HPDE6-E6E7 (cell line): ENCODE measurements around the gene OSBP.
A peak's percentile ranks its signal among the peaks of the same experiment; 100 is the strongest.

Source experiments
- DNase-seq: peaks from one replicate; pipeline ENCODE4 v3.0.0; 2011; ENCODE audit warnings: missing footprints; ENCODE audit errors: extremely low spot score

The OSBP gene

GRCh38 chr11:59602432-59602831 is 13.1 kb downstream of the OSBP start:
- no peak for DNase-seq

- no peak for DNase-seq
These were observed 13.8 kb downstream of the OSBP start for GRCh38 chr11:59601788-59602187.

- no peak for DNase-seq
These were observed 14.9 kb downstream of the OSBP start for GRCh38 chr11:59600636-59601035.

- no peak for DNase-seq
These were observed 15.3 kb downstream of the OSBP start for GRCh38 chr11:59600234-59600633.

GRCh38 chr11:59598961-59599360 is 16.6 kb downstream of the OSBP start:
- DNase-seq = no peak

GRCh38 chr11:59584294-59584693 is 31.3 kb downstream of the OSBP start:
- no peak for DNase-seq

GRCh38 chr11:59582006-59582405 is 33.6 kb downstream of the OSBP start:
- no peak for DNase-seq

GRCh38 chr11:59578369-59578768 is 37.2 kb downstream of the OSBP start:
- DNase-seq = no peak

GRCh38 chr11:59575505-59575904 is 40.1 kb downstream of the OSBP start:
- DNase-seq = no peak

- DNase-seq = no peak
These were observed 40.6 kb downstream of the OSBP start for GRCh38 chr11:59574932-59575502.

GRCh38 chr11:59574467-59574866 is 41.1 kb downstream of the OSBP start:
- DNase-seq = no peak

- DNase-seq = no peak
These were observed 42.4 kb downstream of the OSBP start for GRCh38 chr11:59573216-59573615.

- no peak for DNase-seq
These were observed 43.5 kb downstream of the OSBP start for GRCh38 chr11:59572091-59572490.

- no peak for DNase-seq
These were observed 53.3 kb downstream of the OSBP start for GRCh38 chr11:59562292-59562691.

- peak; percentile 76 for DNase-seq
These were observed 54.7 kb downstream of the OSBP start for GRCh38 chr11:59560702-59561473.

GRCh38 chr11:59560290-59560701 is 55.3 kb downstream of the OSBP start:
- DNase-seq = peak; percentile 58

- no peak for DNase-seq
These were observed 55.7 kb downstream of the OSBP start for GRCh38 chr11:59559886-59560285.

GRCh38 chr11:59558270-59558643 is 57.3 kb downstream of the OSBP start:
- DNase-seq = no peak

- no peak for DNase-seq
These were observed 58.6 kb downstream of the OSBP start for GRCh38 chr11:59556917-59557348.

- DNase-seq = no peak
These were observed 59.3 kb downstream of the OSBP start for GRCh38 chr11:59556115-59556916.

- no peak for DNase-seq
These were observed 59.9 kb downstream of the OSBP start for GRCh38 chr11:59555601-59556114.

GRCh38 chr11:59553323-59553722 is 62.3 kb downstream of the OSBP start:
- no peak for DNase-seq

- DNase-seq = no peak
These were observed 62.7 kb downstream of the OSBP start for GRCh38 chr11:59552844-59553243.
